Measurements from ENCODE around the gene PTDSS2.
"Not testable (repeated sequence)": the region's sequence is repeated elsewhere in the genome, so short reads cannot be mapped to it uniquely, and the experiment has no call there.

The PTDSS2 gene

GRCh38 chr11:508956-509355 lies 58.9 kb downstream of the PTDSS2 start:
- DNase-seq, result no peak

GRCh38 chr11:512761-513595 lies 62.9 kb downstream of the PTDSS2 start:
- no peak for DNase-seq

DNA sequence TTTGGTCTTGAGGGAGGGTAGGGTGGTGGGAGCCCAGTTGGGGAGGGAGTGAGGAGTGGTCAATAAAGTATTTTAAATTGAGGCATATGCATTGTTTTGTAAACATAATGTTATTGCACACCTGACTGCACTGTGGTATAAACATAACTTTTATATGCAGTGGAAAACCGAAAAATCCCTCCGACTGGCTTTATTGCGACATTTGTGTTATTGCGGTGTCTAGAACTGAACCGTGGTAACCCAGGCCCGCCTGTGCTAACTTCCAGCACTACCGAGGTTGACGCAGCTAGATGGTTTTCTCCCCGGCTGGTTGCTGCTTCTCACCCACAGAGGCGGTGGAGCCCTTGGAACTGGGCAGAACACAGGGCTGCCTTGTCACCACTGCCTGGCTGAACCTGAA lies 64.5 kb downstream of the PTDSS2 start:
- no peak for DNase-seq

DNA sequence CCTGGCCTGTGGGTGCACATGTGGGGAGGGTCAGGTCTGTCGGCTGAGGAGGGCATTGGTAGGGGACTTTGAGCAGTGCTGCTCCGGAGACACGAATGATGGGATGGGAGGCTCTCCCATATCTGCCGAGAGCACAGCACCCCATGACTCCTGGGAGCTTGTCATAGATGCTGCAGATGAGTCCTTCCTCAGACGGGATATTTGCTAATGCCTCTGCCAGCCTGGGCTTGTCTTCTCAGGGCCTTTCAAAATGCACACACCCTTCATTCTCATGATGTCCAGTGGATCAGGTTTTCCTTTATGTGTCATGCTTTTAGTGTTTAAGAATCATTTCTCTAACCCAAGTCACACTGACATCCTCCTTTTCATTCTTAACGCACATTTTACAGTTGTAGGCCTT lies 65.1 kb downstream of the PTDSS2 start:
- no peak for DNase-seq

- no peak for DNase-seq
Observed at GRCh38 chr11:516400-516799, 66.3 kb downstream of the PTDSS2 start.

GRCh38 chr11:516918-517685 lies 67.0 kb downstream of the PTDSS2 start:
- not testable (repeated sequence) for DNase-seq

DNA sequence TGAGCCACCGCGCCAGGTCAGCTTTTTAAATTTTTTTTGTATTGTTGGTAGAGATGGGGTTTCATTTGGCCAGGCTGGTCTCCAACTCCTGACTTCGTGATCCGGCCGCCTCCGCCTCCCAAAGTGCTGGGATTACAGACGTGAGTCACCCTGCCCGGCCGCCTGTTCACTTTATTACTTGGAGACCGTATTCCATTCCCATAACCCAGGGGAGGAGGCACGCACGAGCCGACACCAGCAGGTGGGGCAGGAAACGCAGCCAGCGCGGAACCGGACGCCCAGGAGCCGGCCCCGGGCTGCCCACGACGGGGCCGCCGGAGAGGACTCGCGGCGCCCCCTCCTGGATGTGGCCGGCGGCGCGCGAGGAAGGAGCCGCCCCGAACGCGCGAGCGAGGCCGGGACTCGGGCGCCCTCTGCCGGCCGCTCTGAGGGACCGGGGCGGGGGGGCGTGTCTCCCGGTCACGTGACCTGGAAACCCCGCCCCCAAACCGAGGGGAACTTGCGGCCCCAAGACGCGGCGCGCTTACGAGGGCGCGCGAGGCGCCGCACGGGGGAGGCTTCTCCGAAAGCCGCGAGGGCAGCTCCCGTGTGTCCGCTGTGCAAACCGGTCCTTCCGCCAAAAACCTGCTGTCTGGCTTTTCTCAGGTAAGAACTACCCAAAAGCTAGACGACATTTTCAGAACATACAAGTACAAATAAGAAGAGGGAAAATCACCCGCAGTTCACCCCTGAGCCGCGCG lies 68.6 kb downstream of the PTDSS2 start:
- DNase-seq, result no peak

GRCh38 chr11:520428-521176 lies 70.5 kb downstream of the PTDSS2 start:
- no peak for DNase-seq

DNA sequence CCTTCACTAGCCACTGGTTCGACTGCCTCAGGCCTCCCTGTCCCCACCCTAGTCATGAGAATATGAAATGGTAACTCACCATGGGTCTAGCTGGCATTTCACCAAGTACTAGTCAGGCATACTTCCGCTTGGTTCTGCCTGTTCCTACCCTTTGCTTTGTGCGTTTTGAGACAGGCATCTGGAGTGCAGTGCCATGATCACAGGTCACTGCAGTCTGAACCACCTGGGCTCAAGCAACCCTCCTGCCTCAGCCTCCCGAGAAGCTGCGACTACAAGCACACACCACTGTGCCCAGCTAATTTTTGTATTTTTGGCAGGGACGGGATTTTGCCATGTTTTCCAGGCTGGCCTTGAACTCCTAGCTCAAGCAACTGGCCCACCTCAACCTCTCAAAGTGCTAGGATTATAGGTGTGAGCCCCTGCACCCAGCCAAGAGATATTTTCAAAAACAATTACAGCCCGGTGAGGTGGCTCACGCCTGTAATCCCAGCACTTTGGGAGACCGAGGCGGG lies 71.2 kb downstream of the PTDSS2 start:
- no peak for DNase-seq

GRCh38 chr11:526192-526591 lies 76.1 kb downstream of the PTDSS2 start:
- DNase-seq, result no peak

- DNase-seq, result no peak
Observed at GRCh38 chr11:528166-528814, 78.2 kb downstream of the PTDSS2 start.

- no peak for DNase-seq
Observed at GRCh38 chr11:528815-529727, 79.0 kb downstream of the PTDSS2 start.

DNA sequence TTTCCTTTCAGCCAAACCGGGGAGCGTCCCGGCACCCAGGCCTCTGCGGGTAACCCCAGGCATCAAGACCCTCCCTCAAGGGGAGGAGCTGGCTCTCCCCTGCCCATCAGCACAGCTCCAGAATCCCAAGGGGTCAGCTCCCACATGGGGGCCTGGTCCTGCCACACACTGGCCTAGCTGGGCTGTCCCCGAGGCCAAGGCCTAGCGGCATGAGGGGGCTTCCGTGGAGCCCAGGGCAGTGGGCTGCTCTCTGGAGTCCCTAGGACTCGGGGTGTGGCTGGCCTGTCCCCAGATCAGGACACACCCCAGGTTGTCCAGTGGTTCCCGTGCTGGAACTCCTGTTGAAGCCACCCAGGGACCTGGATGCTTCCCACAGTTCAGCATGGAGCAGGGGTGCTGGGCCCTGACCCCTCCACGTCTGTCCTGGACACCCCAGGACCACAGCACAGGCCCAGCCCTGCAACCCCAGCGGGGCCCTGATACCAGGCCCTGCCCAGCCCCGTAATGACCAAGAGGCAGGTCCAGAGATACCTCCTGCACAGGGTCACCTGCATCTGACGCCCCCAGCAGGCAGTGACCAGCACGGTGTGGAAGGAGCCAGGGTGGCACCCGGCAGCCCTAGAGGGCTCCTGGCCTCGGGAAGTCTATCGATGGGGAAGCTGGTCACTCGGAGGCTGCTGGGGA lies 79.8 kb downstream of the PTDSS2 start:
- DNase-seq, result no peak

- DNase-seq, result no peak
Observed at GRCh38 chr11:530960-531831, 81.1 kb downstream of the PTDSS2 start.

DNA sequence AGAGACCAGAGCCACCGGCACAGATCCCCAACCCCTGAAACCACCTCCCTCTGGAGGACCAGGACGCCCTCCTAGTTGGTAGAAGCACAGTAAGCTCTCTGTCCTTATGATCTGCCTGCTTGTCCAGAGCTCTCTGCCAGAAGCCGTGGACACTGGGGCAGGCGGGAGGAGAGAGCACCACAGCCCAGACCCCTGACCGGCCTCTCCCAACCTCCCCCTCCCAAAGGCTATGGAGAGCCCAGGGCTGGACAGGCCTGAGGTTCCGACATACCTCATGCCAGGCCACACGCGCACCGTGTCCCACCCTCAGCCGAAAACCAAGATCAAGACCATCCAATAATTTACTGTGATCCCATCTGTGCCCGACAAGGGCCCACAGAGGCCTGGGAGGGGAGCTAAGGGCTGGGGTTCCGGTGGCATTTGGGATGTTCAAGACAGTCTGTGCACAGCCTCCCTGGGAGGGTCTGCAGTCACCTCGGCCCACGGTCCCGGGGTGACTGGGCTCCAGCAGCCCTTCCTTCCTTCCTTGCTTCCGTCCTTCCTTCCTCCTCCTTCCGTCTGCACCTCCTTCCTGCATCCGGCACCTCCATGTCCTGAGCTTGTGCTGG lies 81.9 kb downstream of the PTDSS2 start:
- no peak for DNase-seq

GRCh38 chr11:532527-532985 lies 82.5 kb downstream of the PTDSS2 start:
- no peak for DNase-seq

GRCh38 chr11:532986-533585 lies 83.0 kb downstream of the PTDSS2 start:
- no peak for DNase-seq

Data from NCI-H1092 (cell line).